ENCODE data around the gene SETDB1. TPM values are rescaled to one million over a fixed set of nuclear protein-coding genes. Genes with fewer than 3 reads are reported as not detected.
"Not testable (repeated sequence)": the region's sequence is repeated elsewhere in the genome, so short reads cannot be mapped to it uniquely, and the experiment has no call there.

SETDB1 gene
- total RNA-seq, 1 donor from 2014 or later = 81.6 TPM

- Mint-ChIP-seq H3K9me3 (no peaks in the 10 kb centered on the region), H3K36me3 (ENCODE audit: low read depth) (no peaks in the 10 kb centered on the region), H3K4me3 (no peak overlapping the region), H3K27ac (ENCODE audit: unreplicated experiment) (no peak overlapping the region), H3K4me1 (no peaks in the 10 kb centered on the region), H3K27me3 (ENCODE audit: low read depth) (no peaks in the 10 kb centered on the region)
- DNase-seq (ENCODE audit: low read depth, low spot score) = no peak
- no peak for TF ChIP-seq CTCF (conservative IDR thresholded peaks at IDR 0.05)
These were observed 8.8 kb upstream of the SETDB1 start for GRCh38 chr1:150917387-150917786.

- TF ChIP-seq CTCF (conservative IDR thresholded peaks at IDR 0.05) = peak; percentile 89
- DNase-seq (ENCODE audit: low read depth, low spot score) = peak; percentile 64
- Mint-ChIP-seq H3K9me3 (no peaks in the 10 kb centered on the region), H3K27ac (ENCODE audit: unreplicated experiment) (no peak overlapping the region), H3K27me3 (ENCODE audit: low read depth) (no peaks in the 10 kb centered on the region), H3K4me1 (peaks cover 19% of the 10 kb centered on the region), H3K36me3 (ENCODE audit: low read depth) (peaks cover 7% of the 10 kb centered on the region), H3K4me3 (peak overlapping the region; percentile 6)
These were observed 3.6 kb upstream of the SETDB1 start for GRCh38 chr1:150922519-150922975.

- Mint-ChIP-seq H3K36me3 (ENCODE audit: low read depth) (peaks cover 23% of the 10 kb centered on the region), H3K27me3 (ENCODE audit: low read depth) (no peaks in the 10 kb centered on the region), H3K4me1 (peaks cover 25% of the 10 kb centered on the region), H3K4me3 (peak overlapping the region; percentile 74), H3K27ac (ENCODE audit: unreplicated experiment) (no peak overlapping the region), H3K9me3 (no peaks in the 10 kb centered on the region)
- no peak for DNase-seq (ENCODE audit: low read depth, low spot score)
- TF ChIP-seq CTCF (conservative IDR thresholded peaks at IDR 0.05) = no peak
These were observed 1.1 kb upstream of the SETDB1 start for GRCh38 chr1:150925080-150925479.

GRCh38 chr1:150927624-150928023 is 1.5 kb downstream of the SETDB1 start:
- Mint-ChIP-seq H3K27ac (ENCODE audit: unreplicated experiment) (no peak overlapping the region), H3K36me3 (ENCODE audit: low read depth) (peaks cover 40% of the 10 kb centered on the region), H3K9me3 (peaks cover 3% of the 10 kb centered on the region), H3K27me3 (ENCODE audit: low read depth) (no peaks in the 10 kb centered on the region), H3K4me3 (peak overlapping the region; percentile 100), H3K4me1 (peaks cover 25% of the 10 kb centered on the region)
- DNase-seq (ENCODE audit: low read depth, low spot score) = no peak
- no peak for TF ChIP-seq CTCF (conservative IDR thresholded peaks at IDR 0.05)

GRCh38 chr1:150928286-150928685 is 2.1 kb downstream of the SETDB1 start:
- no peaks in the 10 kb centered on the region for H3K27me3 Mint-ChIP-seq (ENCODE audit: low read depth)
- peak overlapping the region; percentile 76 for H3K4me3 Mint-ChIP-seq
- no peak overlapping the region for H3K27ac Mint-ChIP-seq (ENCODE audit: unreplicated experiment)
- H3K4me1 Mint-ChIP-seq = peaks cover 25% of the 10 kb centered on the region
- H3K9me3 Mint-ChIP-seq = peaks cover 3% of the 10 kb centered on the region
- TF ChIP-seq CTCF (conservative IDR thresholded peaks at IDR 0.05) = no peak
- DNase-seq (ENCODE audit: low read depth, low spot score) = no peak
- H3K36me3 Mint-ChIP-seq (ENCODE audit: low read depth) = peaks cover 42% of the 10 kb centered on the region

GRCh38 chr1:150928775-150929174 is 2.6 kb downstream of the SETDB1 start:
- not testable (repeated sequence) for H3K4me3 Mint-ChIP-seq

More at GRCh38 chr1:150928775-150929174, 2.6 kb downstream of the SETDB1 start:
- H3K4me1 Mint-ChIP-seq = peaks cover 25% of the 10 kb centered on the region
- H3K9me3 Mint-ChIP-seq; DNase-seq (ENCODE audit: low read depth, low spot score); H3K27me3 Mint-ChIP-seq (ENCODE audit: low read depth); H3K27ac Mint-ChIP-seq (ENCODE audit: unreplicated experiment): not testable (repeated sequence)
- H3K36me3 Mint-ChIP-seq (ENCODE audit: low read depth) = peaks cover 42% of the 10 kb centered on the region
